ENCODE measurements around the gene ANGPTL4. TPM values are rescaled to one million over a fixed set of nuclear protein-coding genes. Genes with fewer than 3 reads are reported as not detected.
A peak's percentile ranks its signal among the peaks of the same experiment; 100 is the strongest.

Gene ANGPTL4
- total RNA-seq, 1 experiment from 2014 or later: 1.7 TPM

- CTCF ChIA-PET: no interaction called here
- intact Hi-C loops (cut with micrococcal nuclease; ENCODE audit: unreplicated experiment): no loop called here
- H3K4me3 ChIP-seq (ENCODE audit: low read depth, low read length, poor library complexity, severe bottlenecking): no peak overlapping the region
- DNase-seq (ENCODE audit: low spot score): no peak
- POLR2A ChIA-PET (ENCODE audit: low non-redundant PET): no interaction called here
- no peak overlapping the region for H3K27ac ChIP-seq (ENCODE audit: low read depth, low read length, poor library complexity, severe bottlenecking)
- TF ChIP-seq CTCF (conservative IDR thresholded peaks at IDR 0.05; ENCODE audit: low read depth, low read length) (no peak), EZH2 (IDR thresholded peaks at IDR 0.05; ENCODE audit: borderline replicate concordance, low read depth, low read length, poor library complexity, severe bottlenecking) (no peak)
- peaks cover 25% of the 10 kb centered on the region for H3K27me3 ChIP-seq (replicated peaks; ENCODE audit: insufficient read depth, low read depth, low read length, poor library complexity)
- no TSS peak for BruUV-seq (replicated peaks)
- no peaks in the 10 kb centered on the region for H3K36me3 ChIP-seq (ENCODE audit: insufficient read depth, low read length, poor library complexity, severe bottlenecking)
- no peaks in the 10 kb centered on the region for H3K9me3 ChIP-seq (ENCODE audit: low read depth, low read length, poor library complexity, severe bottlenecking)
- no peaks in the 10 kb centered on the region for H3K4me1 ChIP-seq (ENCODE audit: insufficient read depth, low read length, poor library complexity, severe bottlenecking)
Measured at GRCh38 chr19:8331263-8331845, 32.6 kb upstream of the ANGPTL4 start.

GRCh38 chr19:8332976-8333766 is 30.8 kb upstream of the ANGPTL4 start:
- no TSS peak for BruUV-seq (replicated peaks)
- Histone ChIP-seq H3K4me1 (ENCODE audit: insufficient read depth, low read length, poor library complexity, severe bottlenecking) (no peaks in the 10 kb centered on the region), H3K27me3 (replicated peaks; ENCODE audit: insufficient read depth, low read depth, low read length, poor library complexity) (peaks cover 25% of the 10 kb centered on the region), H3K9me3 (ENCODE audit: low read depth, low read length, poor library complexity, severe bottlenecking) (no peaks in the 10 kb centered on the region), H3K4me3 (ENCODE audit: low read depth, low read length, poor library complexity, severe bottlenecking) (no peak overlapping the region), H3K27ac (ENCODE audit: low read depth, low read length, poor library complexity, severe bottlenecking) (no peak overlapping the region), H3K36me3 (ENCODE audit: insufficient read depth, low read length, poor library complexity, severe bottlenecking) (no peaks in the 10 kb centered on the region)
- no peak for TF ChIP-seq CTCF (conservative IDR thresholded peaks at IDR 0.05; ENCODE audit: low read depth, low read length)
- TF ChIP-seq EZH2 (IDR thresholded peaks at IDR 0.05; ENCODE audit: borderline replicate concordance, low read depth, low read length, poor library complexity, severe bottlenecking): no peak
- POLR2A ChIA-PET (ENCODE audit: low non-redundant PET): interaction anchor here (0.6 kb wide), 1 partner anchor 246 kb away, joined by 3 read pairs; no protein-coding TSS in a partner anchor
- intact Hi-C loops (cut with micrococcal nuclease; ENCODE audit: unreplicated experiment): no loop called here
- CTCF ChIA-PET: no interaction called here
- DNase-seq (ENCODE audit: low spot score): no peak

GRCh38 chr19:8333767-8334457 is 30.0 kb upstream of the ANGPTL4 start:
- no peak overlapping the region for H3K27ac ChIP-seq (ENCODE audit: low read depth, low read length, poor library complexity, severe bottlenecking)
- no peak for TF ChIP-seq EZH2 (IDR thresholded peaks at IDR 0.05; ENCODE audit: borderline replicate concordance, low read depth, low read length, poor library complexity, severe bottlenecking)
- TF ChIP-seq CTCF (conservative IDR thresholded peaks at IDR 0.05; ENCODE audit: low read depth, low read length): no peak
- POLR2A ChIA-PET (ENCODE audit: low non-redundant PET): interaction anchor here (0.6 kb wide), 1 partner anchor 175 kb away, joined by 6 read pairs; no protein-coding TSS in a partner anchor
- H3K4me3 ChIP-seq (ENCODE audit: low read depth, low read length, poor library complexity, severe bottlenecking): peak overlapping the region; percentile 4
- no peaks in the 10 kb centered on the region for H3K9me3 ChIP-seq (ENCODE audit: low read depth, low read length, poor library complexity, severe bottlenecking)
- no peaks in the 10 kb centered on the region for H3K4me1 ChIP-seq (ENCODE audit: insufficient read depth, low read length, poor library complexity, severe bottlenecking)
- CTCF ChIA-PET: no interaction called here
- BruUV-seq (replicated peaks): no TSS peak
- DNase-seq (ENCODE audit: low spot score): no peak
- peaks cover 25% of the 10 kb centered on the region for H3K27me3 ChIP-seq (replicated peaks; ENCODE audit: insufficient read depth, low read depth, low read length, poor library complexity)
- H3K36me3 ChIP-seq (ENCODE audit: insufficient read depth, low read length, poor library complexity, severe bottlenecking): no peaks in the 10 kb centered on the region
- intact Hi-C loops (cut with micrococcal nuclease; ENCODE audit: unreplicated experiment): no loop called here

All from A673 (cell line).